Lung (tissue), 12 donors: ENCODE results near the gene PRKCA. TPM values are rescaled to one million over a fixed set of nuclear protein-coding genes. Genes with fewer than 3 reads are reported as not detected.

ENCODE experiments used
- ATAC-seq: fragments of 200-7000 bp; cut with Tn5 transposase; one replicate; pipeline ENCODE4 v1.9.1; 2020; ENCODE audit warnings: moderate number of reproducible peaks; ENCODE audit not compliant: insufficient read depth, low FRiP score
- DNase-seq, 3 donors: peaks; one replicate each; pipeline ENCODE4 v3.0.0-alpha.2; 2013 to 2017
- H3K27ac ChIP-seq, 2 donors: one replicate each; pipeline ENCODE4 v1.5.1; 2013; ENCODE audit warnings: mild to moderate bottlenecking in 2 of 2, moderate library complexity in 2 of 2, control low read depth in 1 of 2, inconsistent platforms in 1 of 2, low read depth in 1 of 2, low read length in 1 of 2
- H3K27me3 ChIP-seq, 3 donors: one replicate each; pipeline ENCODE4 v1.5.1; 2013; ENCODE audit warnings: low read length in 2 of 3; ENCODE audit not compliant: control insufficient read depth in 3 of 3, insufficient read depth in 3 of 3
- H3K36me3 ChIP-seq, 4 donors: one replicate each; pipeline ENCODE4 v1.5.1; 2013; ENCODE audit warnings: low read length in 4 of 4, mild to moderate bottlenecking in 1 of 4, moderate library complexity in 1 of 4; ENCODE audit not compliant: control insufficient read depth in 4 of 4, insufficient read depth in 4 of 4
- H3K4me1 ChIP-seq, 5 donors: one replicate each; pipeline ENCODE4 v1.5.1; 2013; ENCODE audit warnings: low read length in 5 of 5, mild to moderate bottlenecking in 2 of 5, moderate library complexity in 1 of 5; ENCODE audit not compliant: control insufficient read depth in 5 of 5, insufficient read depth in 5 of 5
- H3K4me3 ChIP-seq: one replicate; pipeline ENCODE4 v1.5.1; 2013; ENCODE audit warnings: mild to moderate bottlenecking, control low read depth, moderate library complexity
- H3K9ac ChIP-seq, 2 donors: one replicate each; pipeline ENCODE4 v1.5.1; 2013; ENCODE audit warnings: low read length in 2 of 2, control low read depth in 1 of 2; ENCODE audit not compliant: insufficient read depth in 1 of 2
- H3K9me3 ChIP-seq, 4 donors: one replicate each; pipeline ENCODE4 v1.5.1; 2013; ENCODE audit warnings: low read length in 3 of 4, mild to moderate bottlenecking in 1 of 4, moderate library complexity in 1 of 4; ENCODE audit not compliant: control insufficient read depth in 4 of 4, insufficient read depth in 3 of 4
- WGBS, 2 donors: extraction: QIAGEN DNeasy Blood & Tissue Kit; methylation state at CpG; one replicate each; pipeline ENCODE4 v1.1.7; 2013; 5-methylcytosine and 5-hydroxymethylcytosine counted together
- polyA plus RNA-seq, 2 donors: library from polyadenylated mRNA; stranded (reverse); fragments of 200-250 nt; gene quantifications; one replicate each; pipeline ENCODE4 v1.2.1, GENCODE V29; 2013
- total RNA-seq, 2 donors: library from RNA; depleted of rRNA in 1 of 2; stranded (reverse); fragments of >200 nt in 1 of 2; gene quantifications; one replicate each; pipeline ENCODE4 v1.2.1, GENCODE V29; 2014 to 2021
- TF ChIP-seq, protein P1 (sequence below): IDR thresholded peaks from 2 replicates; pipeline ENCODE4 v1.5.1; 2012; ENCODE audit warnings: mild to moderate bottlenecking; ENCODE audit errors: control extremely low read depth, extremely low read depth
- donor health status: control.
- donor health status: control.
- donor health status: Bipolar disorder and iron deficiency.
- donor health status: healthy.
- donor health status: DM: yes; HTN: yes; CAD: no.

PRKCA gene
- total and polyA plus RNA-seq, 4 donors = 3.4 to 34.8 (median 13.8) TPM

DNA sequence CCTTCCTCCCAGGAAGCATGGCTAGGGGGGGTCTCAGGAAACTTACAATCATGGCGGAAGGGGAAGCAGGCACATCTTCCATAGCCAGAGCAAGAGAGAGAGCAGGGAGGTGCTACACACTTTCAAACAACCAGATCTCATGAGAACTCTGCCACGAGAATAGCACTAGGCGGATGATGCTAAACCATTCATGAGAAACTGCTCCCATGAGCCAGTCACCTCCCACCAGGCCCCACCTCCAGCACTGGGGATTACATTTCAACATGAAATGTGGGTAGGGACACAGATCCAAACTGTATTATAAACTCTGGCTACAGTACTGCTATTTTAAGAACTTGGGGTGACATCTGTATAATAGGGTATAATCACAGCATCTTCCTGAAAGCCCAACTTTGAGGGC is 449.4 kb downstream of the PRKCA start:
- ATAC-seq = no peak
- TF ChIP-seq, protein P1, sequence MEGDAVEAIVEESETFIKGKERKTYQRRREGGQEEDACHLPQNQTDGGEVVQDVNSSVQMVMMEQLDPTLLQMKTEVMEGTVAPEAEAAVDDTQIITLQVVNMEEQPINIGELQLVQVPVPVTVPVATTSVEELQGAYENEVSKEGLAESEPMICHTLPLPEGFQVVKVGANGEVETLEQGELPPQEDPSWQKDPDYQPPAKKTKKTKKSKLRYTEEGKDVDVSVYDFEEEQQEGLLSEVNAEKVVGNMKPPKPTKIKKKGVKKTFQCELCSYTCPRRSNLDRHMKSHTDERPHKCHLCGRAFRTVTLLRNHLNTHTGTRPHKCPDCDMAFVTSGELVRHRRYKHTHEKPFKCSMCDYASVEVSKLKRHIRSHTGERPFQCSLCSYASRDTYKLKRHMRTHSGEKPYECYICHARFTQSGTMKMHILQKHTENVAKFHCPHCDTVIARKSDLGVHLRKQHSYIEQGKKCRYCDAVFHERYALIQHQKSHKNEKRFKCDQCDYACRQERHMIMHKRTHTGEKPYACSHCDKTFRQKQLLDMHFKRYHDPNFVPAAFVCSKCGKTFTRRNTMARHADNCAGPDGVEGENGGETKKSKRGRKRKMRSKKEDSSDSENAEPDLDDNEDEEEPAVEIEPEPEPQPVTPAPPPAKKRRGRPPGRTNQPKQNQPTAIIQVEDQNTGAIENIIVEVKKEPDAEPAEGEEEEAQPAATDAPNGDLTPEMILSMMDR = no peak
- Histone ChIP-seq H3K9ac (no peak overlapping the region), H3K27ac (no peak overlapping the region), H3K36me3 (peaks cover 0 to 1% (median 0%) of the 10 kb centered on the region in 4 donors), H3K4me3 (no peak overlapping the region), H3K27me3 (no peaks in the 10 kb centered on the region), H3K9me3 (no peaks in the 10 kb centered on the region), H3K4me1 (peaks cover 0 to 14% (median 0%) of the 10 kb centered on the region in 5 donors)
- WGBS, 2 donors = 87 to 94% methylated on average over 3 of the region's 3 CpGs
- no peak for DNase-seq

DNA sequence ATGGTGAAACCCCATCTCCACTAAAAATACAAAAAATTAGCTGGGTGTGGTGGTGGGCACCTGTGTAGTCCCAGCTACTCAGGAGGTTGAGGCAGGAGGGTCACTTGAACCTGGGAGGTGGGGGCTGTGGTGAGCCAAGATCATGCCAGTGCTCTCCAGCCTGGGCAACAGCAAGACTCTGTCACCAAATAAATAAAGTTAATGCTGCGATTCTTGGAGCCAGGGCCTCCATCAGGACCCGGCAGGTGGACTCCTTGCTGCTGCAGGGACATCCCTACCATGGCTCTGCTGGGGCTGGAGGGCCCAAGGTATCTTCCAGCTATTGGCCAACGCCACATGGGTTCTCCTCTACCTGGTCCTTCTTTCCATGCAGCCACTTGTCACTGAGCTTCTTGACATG is 450.0 kb downstream of the PRKCA start:
- Histone ChIP-seq H3K27me3 (no peaks in the 10 kb centered on the region), H3K36me3 (no peaks in the 10 kb centered on the region), H3K9me3 (no peaks in the 10 kb centered on the region), H3K4me1 (peaks cover 0 to 14% (median 0%) of the 10 kb centered on the region in 5 donors), H3K9ac (no peak overlapping the region), H3K4me3 (no peak overlapping the region), H3K27ac (no peak overlapping the region)
- TF ChIP-seq, protein P1 = no peak
- DNase-seq = no peak
- WGBS, 2 donors = 64 to 83% methylated on average over 3 of the region's 3 CpGs
- no peak for ATAC-seq

DNA sequence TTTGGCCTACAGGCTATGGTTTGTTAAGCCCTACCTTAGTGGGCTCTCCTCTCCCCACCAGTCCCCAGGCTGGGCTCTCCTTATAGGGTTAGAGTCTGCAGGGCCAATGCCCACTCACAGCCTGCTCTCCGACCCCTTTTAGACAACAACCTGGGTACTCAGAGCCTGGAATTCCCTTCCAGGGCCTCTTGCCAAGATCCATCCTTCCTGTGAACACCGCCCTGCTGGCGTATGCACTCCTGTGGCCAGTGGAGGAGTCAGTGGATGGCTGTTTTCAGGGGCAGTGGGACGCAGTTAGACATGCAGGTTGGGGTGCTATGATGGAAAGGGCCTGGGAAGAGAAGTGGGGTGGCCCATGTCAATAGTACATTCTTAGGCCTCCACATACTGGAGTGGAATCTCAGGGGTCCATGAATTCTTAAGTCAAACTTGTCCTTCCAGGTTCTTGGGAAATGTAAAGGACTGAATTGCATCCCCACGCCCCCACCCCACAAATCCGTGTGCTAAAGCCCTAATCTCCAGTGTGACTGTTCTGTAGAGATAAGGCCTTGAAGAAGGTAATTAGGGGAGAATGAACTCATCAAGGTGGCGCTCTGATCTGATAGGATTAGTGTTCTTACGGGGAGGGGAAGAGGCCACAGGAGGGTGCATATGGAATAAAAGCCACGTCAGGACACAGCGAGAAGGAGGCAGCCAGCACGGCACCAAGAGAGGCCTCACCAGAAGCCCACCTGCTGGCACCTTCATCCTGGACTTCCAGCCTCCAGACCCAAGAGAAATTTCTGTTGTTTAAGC is 450.9 kb downstream of the PRKCA start:
- no peak for ATAC-seq
- Histone ChIP-seq H3K36me3 (no peaks in the 10 kb centered on the region), H3K27me3 (no peaks in the 10 kb centered on the region), H3K27ac (no peak overlapping the region), H3K9me3 (peaks cover 0 to 2% (median 0%) of the 10 kb centered on the region in 4 donors), H3K4me1 (peaks cover 0 to 14% (median 0%) of the 10 kb centered on the region in 5 donors), H3K4me3 (no peak overlapping the region), H3K9ac (no peak overlapping the region)
- WGBS, 2 donors = 84 to 85% methylated on average over 11 of the region's 11 CpGs
- TF ChIP-seq, protein P1 = no peak
- no peak for DNase-seq
